LoVo (cell line): ENCODE results near the gene LEMD1.
A peak's percentile ranks its signal among the peaks of the same experiment; 100 is the strongest.
"Not testable (repeated sequence)": the region's sequence is repeated elsewhere in the genome, so short reads cannot be mapped to it uniquely, and the experiment has no call there.

Experiments
- DNase-seq: peaks from one replicate; pipeline ENCODE4 v3.0.0-alpha.2; 2016; ENCODE audit warnings: low spot score

LEMD1 gene

DNA sequence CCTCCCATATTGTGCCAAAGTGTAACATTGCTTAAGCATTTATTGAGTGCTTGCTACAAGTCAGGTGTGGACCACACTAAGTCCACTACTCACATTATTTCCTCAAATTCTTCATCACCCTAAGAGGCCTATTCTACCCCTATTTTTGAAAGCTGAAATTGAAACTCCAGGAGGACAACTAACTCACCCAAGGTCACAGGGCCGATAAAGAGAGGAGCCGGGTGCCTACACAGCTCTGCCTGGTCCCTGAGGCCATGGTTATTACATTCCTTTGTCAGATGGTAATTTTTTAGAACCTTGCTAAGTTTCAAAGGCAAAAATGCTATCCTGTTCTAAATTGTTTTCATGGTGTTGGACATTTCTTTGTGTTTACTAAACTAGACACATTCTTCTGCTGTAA is 41.0 kb downstream of the LEMD1 start:
- no peak for DNase-seq

DNA sequence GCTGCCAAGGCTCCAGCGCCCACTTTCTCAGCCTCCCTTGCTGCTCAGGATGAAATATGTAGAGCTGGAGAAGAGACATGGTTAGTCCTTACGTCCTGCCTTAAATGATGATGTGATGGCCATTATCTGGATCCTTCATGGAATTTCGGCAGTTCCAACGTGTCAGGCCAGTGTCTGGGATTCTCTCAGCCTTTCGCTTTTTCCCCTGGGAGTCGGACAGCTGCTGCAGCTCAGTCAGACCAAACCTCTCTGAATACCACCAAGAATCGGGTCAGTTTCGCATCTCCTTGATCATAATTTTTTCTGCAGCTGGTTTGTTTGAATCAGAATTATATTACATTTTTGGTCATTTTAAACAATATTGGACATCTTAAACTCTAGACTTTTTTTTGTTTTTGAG is 42.8 kb downstream of the LEMD1 start:
- no peak for DNase-seq

DNA sequence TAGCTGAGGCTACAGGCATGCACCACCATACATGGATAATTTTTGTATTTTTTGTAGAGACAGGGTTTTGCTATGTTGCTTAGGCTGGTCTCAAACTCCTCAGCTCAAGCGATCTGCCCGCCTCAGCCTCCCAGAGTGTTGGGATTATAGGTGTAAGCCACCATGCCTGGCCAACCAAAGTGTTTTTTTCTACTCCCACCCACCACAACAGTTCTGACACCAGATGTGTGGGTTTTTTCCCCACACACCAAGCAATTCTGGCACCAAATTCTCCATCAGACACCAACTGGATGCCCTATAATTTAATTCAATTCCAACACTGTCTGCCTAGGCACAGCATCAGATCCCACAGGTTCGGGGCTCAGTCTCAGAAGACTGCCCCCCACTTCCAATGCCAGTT is 44.5 kb downstream of the LEMD1 start:
- DNase-seq: no peak

DNA sequence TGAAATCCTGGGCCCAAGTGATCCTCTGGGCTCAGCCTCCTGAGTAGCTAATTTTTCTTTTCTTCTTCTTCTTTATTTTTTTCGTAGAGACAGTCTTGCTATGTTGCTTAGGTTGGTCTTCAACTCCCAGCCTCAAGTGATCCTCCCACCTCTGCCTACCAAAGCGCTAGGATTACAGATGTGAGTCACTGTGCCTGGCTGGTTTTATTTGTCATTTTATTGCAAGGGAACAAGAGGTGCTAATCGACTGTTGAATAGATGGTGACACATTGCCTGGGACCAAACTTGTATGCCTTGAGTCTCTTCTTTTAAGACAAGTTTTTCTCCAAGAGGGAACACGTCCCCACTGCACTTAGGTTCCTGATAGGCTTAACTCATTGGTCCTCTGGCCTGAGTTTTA is 45.1 kb downstream of the LEMD1 start:
- peak; percentile 67 for DNase-seq

DNA sequence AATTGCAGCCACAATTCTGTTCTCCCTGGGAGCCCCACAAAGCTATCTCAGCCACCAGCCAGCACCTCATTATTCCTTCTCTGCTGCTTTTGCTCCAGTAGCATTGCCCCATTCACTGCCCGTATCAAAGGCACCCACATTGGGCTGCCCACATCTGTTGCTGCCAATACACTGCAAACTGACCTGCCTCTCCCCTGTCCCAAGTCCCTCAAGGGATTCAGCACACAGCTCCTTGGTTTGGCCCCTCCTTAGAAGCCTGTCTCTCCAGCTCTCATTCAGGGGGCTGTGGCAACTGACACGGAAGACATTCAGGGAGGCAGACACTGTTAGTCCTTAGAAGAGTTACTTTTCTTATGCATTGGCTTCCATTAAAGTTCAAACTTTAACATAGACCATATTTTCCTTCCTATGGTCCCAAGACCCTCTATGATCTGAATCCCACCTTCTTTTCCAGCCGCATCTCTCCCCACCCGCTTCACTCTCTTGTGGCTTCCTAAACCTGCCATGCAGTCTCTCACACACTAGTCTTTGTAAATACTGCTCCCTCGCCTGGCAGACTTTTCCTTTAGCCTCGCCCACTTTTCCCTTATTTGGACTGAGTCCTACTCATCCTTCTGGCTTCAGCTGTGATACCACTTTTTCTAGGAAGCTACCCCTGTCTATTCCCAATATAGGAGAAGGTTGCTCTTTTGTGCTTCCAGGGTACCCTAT is 45.9 kb downstream of the LEMD1 start:
- DNase-seq: no peak

DNA sequence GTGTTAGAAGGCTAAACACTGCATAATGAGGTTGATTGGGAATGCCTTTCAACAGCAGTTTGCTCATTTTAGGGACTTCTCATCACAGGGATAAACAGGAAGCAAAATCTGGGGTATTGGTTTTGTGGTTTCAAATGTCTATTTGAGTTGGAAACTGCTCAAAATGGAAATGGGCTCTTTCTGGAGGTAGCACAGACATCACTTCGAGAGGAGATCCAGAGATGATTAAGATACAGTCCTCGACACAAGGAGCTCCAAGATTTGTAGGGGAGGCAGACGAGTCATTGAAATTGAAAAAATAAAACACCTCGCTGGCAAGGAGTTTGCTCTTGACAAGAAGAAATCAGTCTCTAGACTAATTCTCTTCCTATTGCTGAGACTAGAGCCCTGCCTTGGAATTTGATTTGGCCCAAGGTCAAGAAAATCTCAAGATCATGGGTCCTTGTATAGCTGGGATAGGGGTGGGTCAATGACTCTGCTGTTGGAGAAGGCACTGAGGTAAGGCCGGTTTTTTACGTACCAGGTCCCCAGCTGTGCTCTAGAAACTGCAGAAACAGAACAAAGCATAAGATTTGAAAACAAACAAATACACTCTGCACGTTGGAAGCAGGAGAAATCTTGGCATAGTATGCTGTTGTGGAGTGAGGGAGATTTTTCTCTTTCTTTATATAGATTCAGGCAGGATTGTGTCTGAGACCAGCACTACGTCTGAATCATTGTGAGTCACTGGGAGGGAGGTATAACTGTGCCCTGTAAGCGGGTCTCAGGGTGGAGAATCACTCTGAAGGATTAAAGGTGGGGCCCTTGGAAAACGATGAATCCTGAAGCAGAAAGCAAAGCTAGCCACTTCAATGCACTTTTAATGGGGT is 47.4 kb downstream of the LEMD1 start:
- DNase-seq: peak; percentile 71

DNA sequence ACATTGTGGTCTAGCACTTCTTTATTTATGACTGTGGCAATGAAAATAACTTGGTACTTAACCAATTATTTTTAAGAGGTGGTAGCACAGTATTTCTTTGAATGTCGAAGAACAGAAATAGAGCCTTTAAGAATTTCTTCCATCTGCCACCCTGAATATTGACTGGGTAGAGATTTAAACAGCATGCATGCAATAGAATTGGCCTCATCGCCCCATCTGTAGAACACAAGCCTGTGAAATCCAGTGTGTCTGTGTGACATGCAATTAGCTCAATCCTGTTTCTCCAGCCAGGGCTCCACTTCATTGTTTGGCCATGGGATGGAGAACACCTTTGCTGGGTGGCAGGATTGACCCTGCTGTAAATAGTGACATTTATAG is 48.1 kb downstream of the LEMD1 start:
- no peak for DNase-seq

DNA sequence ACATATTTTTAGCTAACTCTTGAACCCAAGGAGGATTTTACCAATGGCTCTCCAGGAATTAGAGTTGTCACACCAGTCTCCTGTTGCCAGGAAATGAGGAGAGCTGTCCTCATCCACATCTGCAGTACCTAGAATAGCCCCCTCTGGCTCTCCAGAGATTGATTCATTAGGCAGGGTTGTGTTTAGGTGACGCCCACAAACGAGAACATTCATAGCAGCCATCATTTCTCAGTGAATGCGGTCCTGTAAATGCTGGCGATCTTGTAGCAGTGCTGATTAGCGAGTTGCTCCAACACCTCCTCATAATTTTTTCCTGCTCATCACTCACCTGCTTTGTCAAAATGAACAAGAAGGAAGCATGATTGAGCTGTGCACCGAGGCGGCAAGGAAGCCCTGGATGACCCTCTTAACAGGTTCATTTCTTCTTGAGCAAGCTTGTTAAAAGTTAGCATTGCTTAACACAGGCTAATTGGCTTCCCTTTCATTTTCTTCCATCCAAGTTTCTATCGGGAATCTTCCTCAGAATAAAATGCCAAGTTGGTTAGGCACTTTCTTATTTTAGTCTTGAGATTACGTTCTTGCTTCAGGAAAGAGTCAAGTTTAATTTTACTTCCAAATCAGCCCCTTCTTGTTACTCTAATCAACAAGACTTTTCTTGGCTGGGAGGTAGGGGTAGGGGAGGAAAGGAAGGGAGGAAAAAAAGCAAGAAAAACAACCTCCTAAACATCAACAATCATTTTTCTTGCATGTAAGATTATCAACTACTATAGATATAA is 48.6 kb downstream of the LEMD1 start:
- DNase-seq: no peak

DNA sequence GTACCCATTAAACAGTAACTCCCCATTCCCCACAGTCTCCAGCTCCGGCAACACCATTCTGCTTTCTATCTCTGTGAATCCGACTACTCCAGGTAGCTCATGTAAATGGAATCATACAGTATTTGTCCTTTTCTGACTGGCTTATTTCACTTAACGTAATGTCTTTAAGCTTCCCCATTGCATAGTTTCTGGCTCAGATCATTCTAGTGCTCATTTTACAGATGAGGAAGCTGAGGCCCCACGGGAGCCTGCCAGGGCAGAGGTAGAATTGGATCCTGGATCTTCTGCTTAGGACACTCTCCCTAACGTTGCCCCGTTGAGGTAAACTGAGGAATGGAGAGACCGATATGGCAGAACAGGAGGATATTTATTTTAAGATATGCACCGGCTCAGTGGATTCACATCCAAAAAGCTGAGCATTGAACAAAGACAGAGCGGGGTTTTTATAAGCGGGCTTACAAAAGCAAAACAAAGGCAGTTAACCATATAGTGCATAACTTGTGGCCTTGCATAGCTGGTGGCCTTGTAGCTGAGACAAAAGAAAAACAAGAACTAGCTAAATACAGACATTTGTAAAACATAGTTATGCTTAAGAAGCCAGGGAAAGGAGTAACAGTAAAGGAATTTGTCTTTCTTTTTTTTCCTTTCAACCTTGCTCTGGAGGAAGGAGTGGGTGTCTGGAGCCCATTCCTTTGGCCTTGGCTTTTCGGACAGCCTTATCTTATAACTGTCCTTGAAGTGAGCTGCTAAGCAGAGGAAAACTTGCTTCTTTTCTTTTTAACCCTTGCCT is 49.8 kb downstream of the LEMD1 start:
- DNase-seq: no peak

DNA sequence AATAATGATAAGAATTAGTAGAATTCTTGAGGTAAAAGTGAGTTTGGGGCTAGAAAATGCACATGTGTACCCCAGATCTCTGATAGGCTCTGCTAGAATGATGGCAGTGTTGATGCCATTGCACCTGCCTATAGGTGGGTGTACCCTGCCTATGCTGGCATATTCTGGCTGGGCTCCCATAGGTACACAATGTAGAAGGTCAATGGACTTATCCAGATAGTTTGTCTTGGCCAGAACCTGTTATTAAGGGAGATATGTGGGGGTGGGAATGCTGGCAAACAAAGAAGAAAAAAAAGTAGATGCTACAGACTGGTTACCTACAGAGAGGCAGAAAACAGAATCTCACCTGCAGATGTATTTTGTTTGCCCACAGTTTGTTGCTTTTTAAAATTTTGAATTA is 51.1 kb downstream of the LEMD1 start:
- no peak for DNase-seq

DNA sequence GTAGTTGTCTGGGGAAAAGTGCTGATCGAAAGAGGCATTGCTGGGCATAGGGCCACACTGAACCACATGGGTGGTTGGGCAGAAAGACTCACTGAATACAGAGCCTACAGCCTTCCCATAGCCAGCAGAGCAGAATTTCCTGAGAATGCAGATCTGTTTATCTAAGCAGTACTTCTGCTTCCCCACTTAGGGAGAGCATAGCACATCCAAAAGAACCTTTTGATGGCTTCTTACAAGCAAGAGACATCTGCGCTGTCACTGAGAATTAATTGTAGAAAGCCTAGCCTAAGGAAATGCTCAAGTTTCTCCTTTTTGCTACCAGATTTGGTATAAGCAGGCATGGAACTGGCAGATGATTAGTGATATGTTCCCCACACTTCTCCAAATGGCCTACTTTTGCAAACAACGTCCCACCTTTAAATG is 52.1 kb downstream of the LEMD1 start:
- DNase-seq: no peak

DNA sequence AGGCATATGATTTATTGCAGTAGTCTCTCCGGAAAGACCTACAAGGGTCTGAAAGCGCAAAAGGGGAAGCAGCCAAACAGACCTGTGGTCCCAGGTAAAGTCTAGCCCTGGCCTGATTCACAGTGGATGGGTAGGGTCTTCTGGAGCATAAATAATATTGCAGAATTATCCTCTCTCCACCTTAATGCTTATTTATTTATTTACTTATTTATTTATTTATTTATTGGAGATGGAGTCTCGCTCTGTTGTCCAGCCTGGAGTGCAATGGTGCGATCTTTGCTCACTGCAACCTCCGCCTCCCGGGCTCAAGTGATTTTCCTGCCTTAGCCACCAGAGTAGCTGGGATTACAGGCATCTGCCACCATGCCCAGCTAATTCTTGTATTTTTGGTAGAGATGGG is 53.4 kb downstream of the LEMD1 start:
- DNase-seq: no peak

DNA sequence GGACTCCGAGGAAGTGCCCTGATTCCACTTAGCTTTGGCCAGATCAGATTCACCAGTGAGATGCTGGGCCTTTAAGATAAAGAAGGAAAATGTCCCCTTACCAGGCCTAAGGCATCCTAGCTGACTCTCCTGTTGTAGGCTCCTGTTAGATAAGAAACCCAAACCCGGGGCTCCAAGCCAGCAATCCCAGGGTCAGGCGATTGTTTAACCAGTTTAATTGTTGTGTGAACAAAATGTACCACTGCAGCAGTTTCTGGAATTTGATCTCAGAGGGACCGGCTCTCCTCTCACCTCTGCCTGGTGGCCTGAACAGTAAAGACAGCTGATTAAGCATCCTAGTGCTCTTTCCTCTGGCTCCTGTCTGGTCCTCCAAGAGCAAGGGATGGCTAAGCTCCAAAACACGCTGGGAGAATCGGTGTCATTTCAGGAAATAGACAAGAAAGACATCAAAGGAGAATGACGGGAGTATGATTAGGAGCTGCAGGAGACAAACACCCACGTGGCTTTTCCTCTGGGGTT is 55.9 kb downstream of the LEMD1 start:
- DNase-seq: no peak

DNA sequence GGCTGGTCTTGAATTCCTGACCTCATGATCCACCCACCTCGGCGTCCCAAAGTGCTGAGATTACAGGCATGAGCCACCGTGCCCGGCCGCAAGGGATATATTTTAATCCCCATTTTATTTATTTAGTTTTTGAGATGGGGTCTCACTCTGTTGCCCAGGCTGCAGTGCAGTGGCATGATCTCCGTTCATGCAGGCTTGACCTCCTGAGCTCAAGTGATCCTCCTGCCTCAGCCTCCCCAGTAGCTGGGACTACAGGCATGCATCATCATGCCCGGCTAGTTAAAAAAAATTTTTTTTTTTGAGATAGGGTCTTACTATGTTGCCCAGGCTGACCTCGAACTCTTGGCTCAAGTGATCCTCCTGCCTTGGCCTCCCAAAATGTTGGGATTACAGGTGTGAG is 56.8 kb downstream of the LEMD1 start:
- DNase-seq: not testable (repeated sequence)

DNA sequence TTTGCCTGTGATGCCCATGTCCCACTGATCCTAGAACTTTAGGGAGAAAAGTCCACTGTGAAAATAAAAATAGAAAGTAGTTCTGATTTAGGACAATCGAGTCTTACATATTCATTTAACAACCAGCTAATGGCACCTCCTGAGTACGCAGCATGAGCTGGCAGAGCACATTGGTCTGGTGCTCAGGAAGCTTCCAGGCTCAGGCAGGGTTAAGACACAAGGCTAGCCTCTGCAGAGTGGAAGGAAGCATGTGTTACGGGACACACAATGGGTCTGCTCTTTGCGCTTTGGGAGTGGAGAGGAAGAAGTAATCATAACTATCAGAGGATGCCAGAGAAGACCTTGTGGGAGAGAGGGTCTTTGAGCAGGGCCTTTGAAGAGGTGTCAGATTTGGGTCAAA is 61.0 kb downstream of the LEMD1 start:
- no peak for DNase-seq

DNA sequence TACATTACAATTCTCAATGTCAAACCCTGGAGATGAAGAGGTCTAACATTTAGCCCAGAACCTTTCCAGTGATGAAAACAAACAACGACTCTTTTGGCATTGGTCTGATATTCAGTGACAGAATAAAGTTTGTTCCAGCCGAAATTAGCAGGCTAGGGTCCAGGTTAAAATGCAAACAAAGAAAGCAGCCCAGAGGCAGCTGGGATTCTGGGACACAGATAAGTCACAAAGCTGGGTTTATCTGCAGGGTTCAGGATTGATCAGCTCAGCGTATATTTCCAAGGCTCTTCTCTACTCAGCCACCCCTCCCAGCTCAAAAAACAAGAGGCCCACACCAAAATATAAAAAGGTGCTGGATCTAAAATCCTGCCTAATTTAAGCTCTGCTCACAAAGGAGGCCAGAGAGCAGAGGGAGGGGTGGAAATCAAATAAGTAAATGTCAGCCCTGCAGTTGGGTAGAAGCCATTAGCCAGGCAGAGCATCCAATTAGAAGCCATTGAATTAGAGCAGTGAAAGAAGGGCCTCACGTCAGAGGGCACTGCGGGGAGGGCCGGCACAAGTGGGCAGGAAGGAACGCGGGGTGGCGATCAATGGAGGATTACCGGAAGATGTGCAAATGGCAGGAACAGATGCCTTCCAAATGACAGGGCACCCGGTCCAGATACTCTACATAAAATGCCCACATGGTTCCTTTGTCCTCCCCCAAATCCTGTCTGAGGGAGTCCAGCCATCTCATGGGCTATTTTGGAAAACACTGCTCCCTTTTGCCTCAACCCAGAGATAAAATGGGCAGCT is 61.9 kb downstream of the LEMD1 start:
- DNase-seq: no peak

DNA sequence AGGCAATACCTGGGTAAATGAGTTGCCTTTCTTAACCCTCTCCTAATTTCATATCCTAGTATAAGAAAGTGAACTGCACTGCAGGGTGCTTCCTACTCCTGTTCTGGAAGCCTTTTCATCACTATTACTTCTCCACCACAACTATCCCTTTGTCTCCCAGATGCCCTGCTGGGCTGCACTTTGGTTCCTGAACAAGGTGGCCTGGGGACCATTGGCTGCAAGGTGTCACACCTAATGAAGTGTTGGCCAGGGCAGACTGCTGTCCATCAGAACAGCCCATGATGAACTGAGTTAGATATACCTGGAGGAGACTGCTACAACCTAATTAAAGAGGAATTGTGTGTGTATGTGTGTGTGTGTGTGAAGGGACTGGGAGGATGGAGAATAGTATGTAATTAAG is 63.3 kb downstream of the LEMD1 start:
- no peak for DNase-seq

DNA sequence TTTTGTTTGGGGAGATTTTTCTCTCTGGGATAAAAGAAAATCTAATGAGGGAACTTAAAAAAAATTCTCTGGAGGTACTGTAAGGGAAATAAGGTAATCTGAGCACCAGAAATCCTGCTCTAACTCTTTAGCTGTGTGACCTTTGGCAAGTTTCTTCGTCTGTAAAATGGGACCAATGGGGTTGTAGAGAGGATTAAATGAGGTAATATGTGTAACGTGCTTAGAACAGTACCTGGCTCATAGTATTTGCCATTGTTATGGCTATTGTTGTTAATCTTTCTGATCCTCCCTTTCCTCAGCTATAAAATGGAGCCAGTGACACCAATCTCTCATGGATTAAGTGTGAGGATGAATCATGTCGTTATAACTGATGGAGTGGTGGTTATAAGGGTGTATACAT is 64.3 kb downstream of the LEMD1 start:
- no peak for DNase-seq

DNA sequence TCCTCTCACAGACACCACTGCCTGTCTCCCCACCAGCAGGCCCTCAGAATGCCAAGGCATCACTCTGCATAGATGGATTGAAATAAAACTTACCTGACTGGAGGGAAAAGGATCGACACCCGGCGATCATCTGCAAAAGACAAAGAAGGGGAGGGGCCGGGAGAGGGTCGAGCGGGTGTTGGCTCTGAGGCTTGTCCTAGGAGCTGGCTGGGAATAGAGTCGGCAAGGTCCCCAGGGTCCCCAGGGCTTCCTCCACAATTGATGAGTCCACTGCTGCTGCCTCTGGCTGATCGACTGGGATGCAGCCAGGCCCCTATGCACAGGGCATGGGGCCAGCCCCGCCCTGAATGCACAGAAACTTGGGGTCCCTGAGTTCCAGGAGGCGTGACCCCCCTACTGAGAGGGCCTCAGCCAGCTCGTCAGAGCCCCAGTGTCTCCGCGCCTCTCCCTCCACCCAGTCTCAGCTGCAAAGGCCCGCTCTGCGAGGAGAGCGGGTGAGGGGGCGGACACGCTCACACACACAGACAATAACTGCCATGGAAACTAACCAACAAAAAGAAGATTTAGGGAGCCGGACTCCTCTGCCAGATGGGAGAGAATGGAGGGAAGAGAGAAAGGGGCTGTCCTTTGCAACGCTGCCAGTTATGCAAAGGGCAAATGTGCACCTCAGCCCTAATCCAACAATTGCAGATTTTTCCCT is 65.3 kb downstream of the LEMD1 start, which contains the start of gene KLHDC8A:
Gene KLHDC8A (minus strand): TSS at position 483 of the 700 bp plus-strand sequence. CDS start 13,318 bp downstream, outside the sequence.
- DNase-seq: no peak

DNA sequence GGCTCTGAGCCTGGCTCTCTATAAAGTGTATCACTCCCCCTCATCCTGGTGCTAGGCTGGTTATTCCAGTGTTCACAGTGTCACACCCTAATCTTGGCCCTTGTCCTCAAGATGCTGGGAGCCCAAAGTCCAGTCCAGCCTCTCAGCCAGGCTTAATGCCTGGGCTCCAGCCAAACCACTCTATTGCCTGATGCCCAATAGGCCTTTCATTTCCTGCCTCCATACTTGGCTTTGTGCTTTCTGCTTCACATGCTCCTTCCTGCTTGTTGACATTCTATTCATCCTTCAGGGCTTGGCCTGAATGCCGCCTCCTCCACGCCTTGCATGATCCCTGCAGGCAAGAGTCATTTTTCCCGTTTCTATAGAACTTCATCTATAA is 66.8 kb downstream of the LEMD1 start:
- DNase-seq: peak; percentile 89
